DND-41 (cell line): ENCODE results near the gene EFL1.

Experiments
- ATAC-seq: fragments of 200-7000 bp; cut with Tn5 transposase; 3 replicates; pipeline ENCODE4 v1.9.1; 2021; ENCODE audit warnings: low read depth; ENCODE audit not compliant: insufficient read depth
- DNase-seq: peaks from one replicate; pipeline ENCODE4 v3.0.0-alpha.2; 2020
- H2AFZ ChIP-seq: 2 replicates; pipeline ENCODE4 v1.6.0; 2012; ENCODE audit warnings: low read depth, low read length
- H3K27ac ChIP-seq: 2 replicates; pipeline ENCODE4 v1.5.1; 2012; ENCODE audit warnings: low read length, inconsistent platforms
- H3K27me3 ChIP-seq: fragments of 200-600 bp; sonication (generic); 2 replicates; pipeline ENCODE4 v1.6.0; 2012; ENCODE audit warnings: low read length, mild to moderate bottlenecking, inconsistent platforms; ENCODE audit not compliant: insufficient read depth, poor library complexity
- H3K36me3 ChIP-seq: 2 replicates; pipeline ENCODE4 v1.5.1; 2012; ENCODE audit warnings: low read length, inconsistent platforms; ENCODE audit not compliant: insufficient read depth
- H3K4me1 ChIP-seq: 2 replicates; pipeline ENCODE4 v1.5.1; 2012; ENCODE audit warnings: mild to moderate bottlenecking, low read length; ENCODE audit not compliant: insufficient read depth
- H3K4me2 ChIP-seq: 2 replicates; pipeline ENCODE4 v1.6.0; 2012; ENCODE audit warnings: mild to moderate bottlenecking, moderate library complexity, low read length, inconsistent platforms; ENCODE audit not compliant: insufficient read depth
- H3K4me3 ChIP-seq, 2 experiments: fragments of 200-600 bp in 1 of 2; shearing (Covaris generic) in 1 of 2; 2 replicates each; pipeline ENCODE4 v1.5.1; 2012 to 2016; ENCODE audit warnings: inconsistent platforms in 2 of 2, low read length in 2 of 2, mild to moderate bottlenecking in 2 of 2, low read depth in 1 of 2, moderate library complexity in 1 of 2
- H3K79me2 ChIP-seq: 2 replicates; pipeline ENCODE4 v1.6.0; 2012; ENCODE audit warnings: low read length, inconsistent platforms; ENCODE audit not compliant: insufficient read depth
- H3K9ac ChIP-seq: 2 replicates; pipeline ENCODE4 v1.6.0; 2012; ENCODE audit warnings: low read depth, mild to moderate bottlenecking, inconsistent platforms, low read length, moderate library complexity
- H3K9me3 ChIP-seq: 2 replicates; pipeline ENCODE4 v1.5.1; 2012; ENCODE audit warnings: low read length, moderate library complexity, mild to moderate bottlenecking, inconsistent platforms; ENCODE audit not compliant: insufficient read depth, severe bottlenecking
- H4K20me1 ChIP-seq: 2 replicates; pipeline ENCODE4 v1.6.0; 2012; ENCODE audit warnings: low read length; ENCODE audit not compliant: insufficient read depth
- CTCF ChIP-seq: IDR thresholded peaks from 2 replicates; pipeline ENCODE4 v1.5.1; 2012; ENCODE audit warnings: borderline replicate concordance, low read length, moderate library complexity, mild to moderate bottlenecking; ENCODE audit not compliant: poor library complexity, severe bottlenecking; ENCODE audit errors: extremely low read depth
- EZH2 ChIP-seq: IDR thresholded peaks from 3 replicates; pipeline ENCODE4 v1.6.1; 2012; ENCODE audit warnings: borderline replicate concordance, low read depth, mild to moderate bottlenecking, moderate library complexity, low read length, inconsistent platforms; ENCODE audit not compliant: severe bottlenecking

The EFL1 gene

GRCh38 chr15:82183121-82184031 is 79.2 kb downstream of the EFL1 start:
- TF ChIP-seq EZH2 (no peak), CTCF (no peak)
- H3K79me2 ChIP-seq, result no peaks in the 10 kb centered on the region
- H3K4me2 ChIP-seq, result no peak overlapping the region
- no peak overlapping the region for H3K27ac ChIP-seq
- no peak overlapping the region for H3K4me3 ChIP-seq
- H3K4me1 ChIP-seq, result no peaks in the 10 kb centered on the region
- no peak for ATAC-seq
- no peaks in the 10 kb centered on the region for H3K9me3 ChIP-seq
- no peaks in the 10 kb centered on the region for H3K27me3 ChIP-seq
- H4K20me1 ChIP-seq, result no peaks in the 10 kb centered on the region
- H3K9ac ChIP-seq, result no peak overlapping the region
- no peak for DNase-seq
- H3K36me3 ChIP-seq, result peaks cover 5% of the 10 kb centered on the region; the same call in 1 of the 2 replicates
- no peak overlapping the region for H2AFZ ChIP-seq

GRCh38 chr15:82181371-82181770 is 81.2 kb downstream of the EFL1 start:
- ATAC-seq (no peak), DNase-seq (no peak)
- Histone ChIP-seq H3K4me3 (no peak overlapping the region), H2AFZ (no peak overlapping the region), H3K4me2 (no peak overlapping the region), H3K27ac (no peak overlapping the region), H3K4me1 (no peaks in the 10 kb centered on the region), H3K36me3 (peaks cover 5% of the 10 kb centered on the region; the same call in 1 of the 2 replicates), H3K27me3 (no peaks in the 10 kb centered on the region), H3K9me3 (no peaks in the 10 kb centered on the region), H3K9ac (no peak overlapping the region), H4K20me1 (no peaks in the 10 kb centered on the region), H3K79me2 (no peaks in the 10 kb centered on the region)
- TF ChIP-seq EZH2 (no peak), CTCF (no peak)

- no peak overlapping the region for H3K4me3 ChIP-seq
- H3K36me3 ChIP-seq, result peaks cover 5% of the 10 kb centered on the region; the same call in 1 of the 2 replicates
- no peak overlapping the region for H3K4me2 ChIP-seq
- H4K20me1 ChIP-seq, result no peaks in the 10 kb centered on the region
- no peak for ATAC-seq
- H3K27ac ChIP-seq, result no peak overlapping the region
- no peaks in the 10 kb centered on the region for H3K79me2 ChIP-seq
- no peak for DNase-seq
- no peaks in the 10 kb centered on the region for H3K27me3 ChIP-seq
- no peak for TF ChIP-seq EZH2
- TF ChIP-seq CTCF, result no peak
- H3K9me3 ChIP-seq, result no peaks in the 10 kb centered on the region
- H2AFZ ChIP-seq, result no peak overlapping the region
- H3K4me1 ChIP-seq, result no peaks in the 10 kb centered on the region
- no peak overlapping the region for H3K9ac ChIP-seq
Measured at GRCh38 chr15:82178061-82178460, 84.5 kb downstream of the EFL1 start.
